ENCODE results near the gene ANKS1A.

DNA sequence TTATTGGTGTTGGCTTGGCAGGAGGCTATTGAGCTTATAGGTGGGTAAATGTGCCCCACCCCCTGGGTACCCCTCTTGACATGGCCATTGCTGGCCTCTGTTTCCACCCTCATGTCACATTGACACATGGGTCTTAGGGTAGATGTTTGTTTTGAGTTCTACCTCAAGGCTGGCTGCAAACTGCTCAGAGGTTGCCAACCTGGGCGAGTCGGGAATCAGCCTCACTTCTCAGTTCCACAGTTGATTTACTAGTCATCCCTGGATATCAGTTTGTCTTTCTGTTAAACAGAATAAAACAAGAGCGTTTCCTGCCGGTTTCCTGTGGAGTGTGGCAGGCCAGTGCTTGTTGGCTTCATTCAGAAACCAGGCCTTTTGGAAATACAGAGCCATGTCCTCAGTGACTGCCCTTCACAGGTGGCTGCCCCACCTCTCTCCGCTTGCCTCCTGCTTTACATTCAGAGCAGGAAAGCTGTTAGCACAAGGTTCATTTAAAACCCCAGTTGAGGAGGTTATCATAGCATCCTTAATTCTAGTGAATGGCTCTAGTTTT lies 146.5 kb downstream of the ANKS1A start:
- TF ChIP-seq, protein P1, sequence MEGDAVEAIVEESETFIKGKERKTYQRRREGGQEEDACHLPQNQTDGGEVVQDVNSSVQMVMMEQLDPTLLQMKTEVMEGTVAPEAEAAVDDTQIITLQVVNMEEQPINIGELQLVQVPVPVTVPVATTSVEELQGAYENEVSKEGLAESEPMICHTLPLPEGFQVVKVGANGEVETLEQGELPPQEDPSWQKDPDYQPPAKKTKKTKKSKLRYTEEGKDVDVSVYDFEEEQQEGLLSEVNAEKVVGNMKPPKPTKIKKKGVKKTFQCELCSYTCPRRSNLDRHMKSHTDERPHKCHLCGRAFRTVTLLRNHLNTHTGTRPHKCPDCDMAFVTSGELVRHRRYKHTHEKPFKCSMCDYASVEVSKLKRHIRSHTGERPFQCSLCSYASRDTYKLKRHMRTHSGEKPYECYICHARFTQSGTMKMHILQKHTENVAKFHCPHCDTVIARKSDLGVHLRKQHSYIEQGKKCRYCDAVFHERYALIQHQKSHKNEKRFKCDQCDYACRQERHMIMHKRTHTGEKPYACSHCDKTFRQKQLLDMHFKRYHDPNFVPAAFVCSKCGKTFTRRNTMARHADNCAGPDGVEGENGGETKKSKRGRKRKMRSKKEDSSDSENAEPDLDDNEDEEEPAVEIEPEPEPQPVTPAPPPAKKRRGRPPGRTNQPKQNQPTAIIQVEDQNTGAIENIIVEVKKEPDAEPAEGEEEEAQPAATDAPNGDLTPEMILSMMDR (IDR thresholded peaks at IDR 0.05; ENCODE audit: low read depth, low read length, poor library complexity, severe bottlenecking): no peak
- TF ChIP-seq EZH2phosphoT487 (IDR thresholded peaks at IDR 0.05; ENCODE audit: borderline replicate concordance, low read length): no peak
